22Rv1 (cell line): ENCODE data around the gene BTD.

Source experiments
- H3K27ac ChIP-seq: fragments of 450-650 bp; 2 replicates; pipeline ENCODE4 v1.5.1; 2017
- CTCF ChIP-seq: fragments of 450-650 bp; IDR thresholded peaks from 2 replicates; pipeline ENCODE4 v1.5.1; 2017; ENCODE audit warnings: mild to moderate bottlenecking
- ZFX ChIP-seq: fragments of 450-650 bp; IDR thresholded peaks from 2 replicates; pipeline ENCODE4 v1.6.1; 2017; ENCODE audit warnings: antibody characterized with exemption, borderline replicate concordance

The BTD gene

GRCh38 chr3:15649858-15650257 is 48.3 kb downstream of the BTD start:
- H3K27ac ChIP-seq = no peak overlapping the region

GRCh38 chr3:15651396-15651795 is 49.9 kb downstream of the BTD start:
- no peak for TF ChIP-seq CTCF

More at GRCh38 chr3:15649858-15650257, 48.3 kb downstream of the BTD start:
- TF ChIP-seq ZFX (no peak), CTCF (no peak)

GRCh38 chr3:15653321-15653720 is 51.8 kb downstream of the BTD start:
- TF ChIP-seq CTCF (no peak), ZFX (no peak)
- H3K27ac ChIP-seq = no peak overlapping the region

More at GRCh38 chr3:15651396-15651795, 49.9 kb downstream of the BTD start:
- H3K27ac ChIP-seq = no peak overlapping the region

- TF ChIP-seq ZFX (no peak), CTCF (no peak)
- no peak overlapping the region for H3K27ac ChIP-seq
Observed at GRCh38 chr3:15654127-15654526, 52.6 kb downstream of the BTD start.

GRCh38 chr3:15654891-15655290 is 53.3 kb downstream of the BTD start:
- no peak overlapping the region for H3K27ac ChIP-seq
- TF ChIP-seq CTCF (no peak), ZFX (no peak)

GRCh38 chr3:15656342-15656741 is 54.8 kb downstream of the BTD start:
- no peak overlapping the region for H3K27ac ChIP-seq
- no peak for TF ChIP-seq ZFX
- no peak for TF ChIP-seq CTCF

GRCh38 chr3:15657016-15657415 is 55.5 kb downstream of the BTD start:
- no peak for TF ChIP-seq CTCF
- TF ChIP-seq ZFX = no peak

More at GRCh38 chr3:15657016-15657415, 55.5 kb downstream of the BTD start:
- no peak overlapping the region for H3K27ac ChIP-seq
